GM12892 (cell line): ENCODE results near the gene SPSB2. TPM values are rescaled to one million over a fixed set of nuclear protein-coding genes. Genes with fewer than 3 reads are reported as not detected.

Experiments used
- DNase-seq: peaks from one replicate; pipeline ENCODE4 v3.0.0; 2011; ENCODE audit not compliant: insufficient read length
- FAIRE-seq: peaks from 2 replicates; lab custom pipeline; 2011; peaks lifted over from hg19 to GRCh38; lab: Jason Lieb, UNC
- POLR2A ChIP-seq: IDR thresholded peaks from 2 replicates; pipeline ENCODE4 v1.6.1; 2011; ENCODE audit warnings: low read depth, low read length, control low read depth
- POLR2AphosphoS5 ChIP-seq: IDR thresholded peaks from 2 replicates; pipeline ENCODE4 v1.6.1; 2011; ENCODE audit warnings: low read depth, low read length, control low read depth
- TAF1 ChIP-seq: IDR thresholded peaks from 2 replicates; pipeline ENCODE4 v1.6.1; 2011; ENCODE audit warnings: low read depth, mild to moderate bottlenecking, control low read depth, low read length, borderline replicate concordance
- polyA plus RNA-seq: library from polyadenylated mRNA; unstranded; fragments of >200 nt; gene quantifications from one replicate; pipeline ENCODE4 v1.2.1, GENCODE V29; 2012; ENCODE audit warnings: missing spikeins, inconsistent platforms; ENCODE audit not compliant: missing spikeins

Gene SPSB2
- 3.2 TPM for polyA plus RNA-seq

- peak; percentile 97 for FAIRE-seq
- peak; percentile 96 for DNase-seq
- TF ChIP-seq POLR2A, result peak; percentile 60; the same call in 1 of the 2 replicates
- 0 out of 2 replicates have a peak, but pooled peaks have one; percentile 1 for TF ChIP-seq TAF1
- TF ChIP-seq POLR2AphosphoS5, result no peak
Measured at GRCh38 chr12:6873094-6874014, at the start of gene SPSB2. Gene SPSB2 (minus strand): TSS chr12:6873303. CDS start chr12:6872901, 402 bp downstream.

GRCh38 chr12:6921996-6922946, 49.2 kb upstream of the SPSB2 start:
- DNase-seq (no peak), FAIRE-seq (peak; percentile 9)
- no peak for TF ChIP-seq TAF1
- no peak for TF ChIP-seq POLR2AphosphoS5
- TF ChIP-seq POLR2A, result no peak

GRCh38 chr12:6921539-6921938, 48.4 kb upstream of the SPSB2 start:
- TF ChIP-seq TAF1 (no peak), POLR2A (no peak), POLR2AphosphoS5 (no peak; the same call in 1 of the 2 replicates)
- FAIRE-seq, result no peak

GRCh38 chr12:6919588-6919987, 46.5 kb upstream of the SPSB2 start:
- DNase-seq (no peak), FAIRE-seq (no peak)
- TF ChIP-seq POLR2A (no peak), POLR2AphosphoS5 (no peak), TAF1 (no peak)

More at GRCh38 chr12:6921539-6921938, 48.4 kb upstream of the SPSB2 start:
- DNase-seq, result no peak

GRCh38 chr12:6917491-6918231, 44.6 kb upstream of the SPSB2 start:
- DNase-seq (no peak), FAIRE-seq (no peak)
- TF ChIP-seq POLR2A, result no peak
- no peak for TF ChIP-seq TAF1
- no peak for TF ChIP-seq POLR2AphosphoS5

- no peak for DNase-seq
- FAIRE-seq, result no peak
- TF ChIP-seq POLR2A, result no peak
- no peak for TF ChIP-seq TAF1
- TF ChIP-seq POLR2AphosphoS5, result no peak
Measured at GRCh38 chr12:6916426-6917200, 43.5 kb upstream of the SPSB2 start.

GRCh38 chr12:6915789-6916285, 42.7 kb upstream of the SPSB2 start:
- TF ChIP-seq POLR2A (no peak), POLR2AphosphoS5 (no peak), TAF1 (no peak)
- no peak for FAIRE-seq

GRCh38 chr12:6914947-6915788, 42.1 kb upstream of the SPSB2 start:
- no peak for DNase-seq
- FAIRE-seq, result no peak
- no peak for TF ChIP-seq TAF1
- no peak for TF ChIP-seq POLR2AphosphoS5
- no peak for TF ChIP-seq POLR2A

More at GRCh38 chr12:6915789-6916285, 42.7 kb upstream of the SPSB2 start:
- DNase-seq, result no peak

- FAIRE-seq (peak; percentile 92), DNase-seq (peak; percentile 89)
- TF ChIP-seq POLR2A (no peak), POLR2AphosphoS5 (no peak), TAF1 (no peak)
Measured at GRCh38 chr12:6914246-6914946, 41.3 kb upstream of the SPSB2 start, which contains the start of gene ENO2. Gene ENO2 (plus strand): TSS chr12:6914580. CDS start chr12:6915833, 1,253 bp downstream.
